CD4-positive, alpha-beta memory T cell (primary cell): Measurements from ENCODE around the gene CTPS1. TPM values are rescaled to one million over a fixed set of nuclear protein-coding genes. Genes with fewer than 3 reads are reported as not detected.

Experiments used
- CTCF ChIA-PET: fragments of 350-600 bp; sonication (Branson Sonifier 250); formaldehyde crosslinking; loops from one replicate; lab custom pipeline; 2021; ENCODE audit warnings: inconsistent platforms; ENCODE audit not compliant: partially characterized antibody; lab: Charles Lee
- POLR2A ChIA-PET: fragments of 350-600 bp; sonication (Branson Sonifier 250); formaldehyde crosslinking; loops from one replicate; lab custom pipeline; 2021; ENCODE audit not compliant: partially characterized antibody; lab: Charles Lee
- DNase-seq, 5 donors: peaks; one replicate each; pipeline versions ENCODE4 v3.0.0 to v3.0.0-alpha.2; 2020 to 2022; ENCODE audit warnings: mixed read lengths in 1 of 5
- H3K27ac ChIP-seq: one replicate; pipeline ENCODE4 v1.7.0; 2013; ENCODE audit warnings: low read depth, low read length
- H3K27me3 ChIP-seq: 2 replicates; pipeline ENCODE4 v1.7.0; 2013; ENCODE audit warnings: mild to moderate bottlenecking, low read length, moderate library complexity; ENCODE audit not compliant: insufficient read depth
- H3K36me3 ChIP-seq: 2 replicates; pipeline ENCODE4 v1.7.0; 2013; ENCODE audit warnings: mild to moderate bottlenecking, low read length, moderate library complexity; ENCODE audit not compliant: insufficient read depth
- H3K4me1 ChIP-seq: 2 replicates; pipeline ENCODE4 v1.7.0; 2013; ENCODE audit warnings: mild to moderate bottlenecking, low read length, moderate library complexity; ENCODE audit not compliant: insufficient read depth
- H3K4me3 ChIP-seq, 2 donors: one replicate each; pipeline ENCODE4 v1.7.0; 2013; ENCODE audit warnings: low read length in 2 of 2, mild to moderate bottlenecking in 1 of 2
- H3K9me3 ChIP-seq, 2 donors: one replicate each; pipeline ENCODE4 v1.7.0; 2013; ENCODE audit warnings: low read length in 2 of 2, control low read depth in 1 of 2; ENCODE audit not compliant: control insufficient read depth in 1 of 2
- H3K27ac Mint-ChIP-seq, 7 donors: one replicate each; pipeline ENCODE4 v1.8.0; 2020 to 2021; ENCODE audit warnings: mixed read lengths in 7 of 7, mild to moderate bottlenecking in 6 of 7, inconsistent platforms in 3 of 7, moderate library complexity in 3 of 7
- H3K27me3 Mint-ChIP-seq, 2 donors: one replicate each; pipeline ENCODE4 v1.8.0; 2020 to 2021; ENCODE audit warnings: mixed read lengths in 2 of 2
- H3K36me3 Mint-ChIP-seq, 2 donors: one replicate each; pipeline ENCODE4 v1.8.0; 2020 to 2021; ENCODE audit warnings: mixed read lengths in 2 of 2, inconsistent platforms in 1 of 2, mild to moderate bottlenecking in 1 of 2
- H3K4me1 Mint-ChIP-seq, 4 donors: one replicate each; pipeline ENCODE4 v1.8.0; 2020 to 2021; ENCODE audit warnings: mixed read lengths in 4 of 4, mild to moderate bottlenecking in 1 of 4
- H3K4me3 Mint-ChIP-seq, 8 donors: one replicate each; pipeline ENCODE4 v1.8.0; 2020 to 2021; ENCODE audit warnings: mixed read lengths in 8 of 8, mild to moderate bottlenecking in 7 of 8, moderate library complexity in 6 of 8, inconsistent platforms in 3 of 8
- H3K9me3 Mint-ChIP-seq, 8 donors: one replicate each; pipeline ENCODE4 v1.8.0; 2020 to 2021; ENCODE audit warnings: mixed read lengths in 8 of 8, mild to moderate bottlenecking in 5 of 8, inconsistent platforms in 3 of 8, moderate library complexity in 1 of 8
- intact Hi-C: fragments of 100-400 bp; cut with micrococcal nuclease; formaldehyde crosslinking; loops from one replicate; pipeline ENCODE4 v1.15.1; 2023
- polyA plus RNA-seq, 2 donors: library from polyadenylated mRNA; unstranded; fragments of 300-500 nt; fragmentation: Illumina TruSeq; gene quantifications; one replicate each; pipeline ENCODE4 v1.2.3, GENCODE V29; 2021
- total RNA-seq, 2 experiments: library from RNA; stranded (reverse); gene quantifications; one replicate each; pipeline ENCODE4 v1.2.3, GENCODE V29; 2021

The CTPS1 gene
- total and polyA plus RNA-seq, 4 experiments from 2014 or later = 11.6 to 19.7 (median 16.4) TPM

DNA sequence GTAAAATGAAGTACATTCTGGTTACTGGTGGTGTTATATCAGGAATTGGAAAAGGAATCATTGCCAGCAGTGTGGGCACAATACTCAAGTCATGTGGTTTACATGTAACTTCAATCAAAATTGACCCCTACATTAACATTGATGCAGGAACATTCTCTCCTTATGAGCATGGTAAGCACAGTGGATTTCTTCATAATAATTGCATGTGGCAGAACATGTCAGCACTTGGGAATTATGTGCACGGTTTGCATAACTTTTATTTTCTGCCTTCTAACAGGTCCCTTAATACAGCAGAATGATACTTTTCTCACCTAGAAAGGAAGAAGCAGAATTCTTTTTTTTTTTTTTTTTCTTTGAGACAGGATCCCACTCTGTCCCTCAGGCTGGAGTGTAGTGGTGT lies 3.8 kb downstream of the CTPS1 start:
- intact Hi-C loops = no loop called here
- peaks cover 25% of the 10 kb centered on the region for H3K4me1 ChIP-seq
- peak overlapping the region in 1 of 7 donors; percentile 25 for H3K27ac Mint-ChIP-seq
- ChIA-PET CTCF (interaction anchor here (1.7 kb wide), 1 partner anchor 20 kb away, joined by 8 read pairs; no protein-coding TSS in a partner anchor), POLR2A (no interaction called here)
- no peak for DNase-seq
- peaks cover 37 to 53% of the 10 kb centered on the region in 2 donors for H3K36me3 Mint-ChIP-seq
- H3K4me3 Mint-ChIP-seq = no peak overlapping the region
- peaks cover 47% of the 10 kb centered on the region for H3K36me3 ChIP-seq
- H3K4me1 Mint-ChIP-seq = peaks cover 22 to 31% (median 24%) of the 10 kb centered on the region in 4 donors
- no peaks in the 10 kb centered on the region for H3K9me3 ChIP-seq
- no peaks in the 10 kb centered on the region for H3K27me3 ChIP-seq
- no peak overlapping the region for H3K4me3 ChIP-seq
- H3K27ac ChIP-seq = no peak overlapping the region
- H3K9me3 Mint-ChIP-seq = no peaks in the 10 kb centered on the region
- H3K27me3 Mint-ChIP-seq = no peaks in the 10 kb centered on the region

DNA sequence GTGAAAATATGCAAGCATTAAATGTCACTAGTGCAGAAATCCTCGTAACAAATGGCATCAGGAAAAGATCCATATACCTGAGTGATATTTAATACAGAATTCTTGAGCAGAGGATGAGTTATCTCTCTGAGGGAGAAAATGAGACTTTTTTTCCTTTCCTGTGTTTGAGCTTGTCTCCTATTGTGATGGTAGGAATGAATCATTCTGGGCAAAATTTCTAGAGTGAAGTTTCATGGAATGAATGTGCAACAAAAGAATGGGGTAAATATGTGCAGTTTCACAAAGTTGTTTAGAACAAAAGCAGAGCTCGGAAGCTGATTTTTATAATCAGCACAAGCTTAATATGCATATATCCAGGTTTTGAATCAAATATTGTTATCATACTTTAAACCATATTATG lies 4.6 kb downstream of the CTPS1 start:
- peaks cover 53% of the 10 kb centered on the region for H3K36me3 ChIP-seq
- CTCF ChIA-PET = no interaction called here
- peaks cover 21% of the 10 kb centered on the region for H3K4me1 ChIP-seq
- Mint-ChIP-seq H3K4me1 (peaks cover 20 to 31% (median 24%) of the 10 kb centered on the region in 4 donors), H3K27me3 (no peaks in the 10 kb centered on the region), H3K9me3 (no peaks in the 10 kb centered on the region), H3K27ac (no peak overlapping the region), H3K36me3 (peaks cover 45 to 61% of the 10 kb centered on the region in 2 donors), H3K4me3 (no peak overlapping the region)
- no peak overlapping the region for H3K27ac ChIP-seq
- H3K9me3 ChIP-seq = no peaks in the 10 kb centered on the region
- H3K27me3 ChIP-seq = no peaks in the 10 kb centered on the region
- intact Hi-C loops = no loop called here
- DNase-seq = no peak
- POLR2A ChIA-PET = no interaction called here
- H3K4me3 ChIP-seq = no peak overlapping the region

DNA sequence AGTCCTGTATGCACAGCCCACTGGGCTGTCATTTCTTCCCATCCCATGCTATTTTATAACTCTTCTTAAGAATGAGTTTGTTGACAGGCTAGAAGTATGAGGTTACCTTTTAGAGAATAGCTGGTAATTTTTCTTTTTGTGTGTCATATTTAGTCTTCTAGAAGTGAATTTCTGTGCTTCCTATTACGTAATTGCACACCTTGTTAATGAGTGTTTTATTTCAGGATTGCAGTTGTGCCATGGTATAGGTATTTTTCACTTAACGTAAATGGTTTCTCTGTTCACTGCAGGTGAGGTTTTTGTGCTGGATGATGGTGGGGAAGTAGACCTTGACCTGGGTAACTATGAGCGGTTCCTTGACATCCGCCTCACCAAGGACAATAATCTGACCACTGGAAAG lies 5.0 kb downstream of the CTPS1 start:
- intact Hi-C loops = no loop called here
- Mint-ChIP-seq H3K4me3 (no peak overlapping the region), H3K36me3 (peaks cover 49 to 66% of the 10 kb centered on the region in 2 donors), H3K27ac (no peak overlapping the region), H3K9me3 (no peaks in the 10 kb centered on the region), H3K4me1 (peaks cover 20 to 31% (median 24%) of the 10 kb centered on the region in 4 donors), H3K27me3 (no peaks in the 10 kb centered on the region)
- ChIA-PET POLR2A (interaction anchor here (1.2 kb wide), 1 partner anchor 14 kb away, joined by 3 read pairs; no protein-coding TSS in a partner anchor), CTCF (interaction anchor here (2.6 kb wide), 1 partner anchor 20 kb away, joined by 9 read pairs; no protein-coding TSS in a partner anchor)
- no peak for DNase-seq
- H3K27ac ChIP-seq = no peak overlapping the region
- H3K9me3 ChIP-seq = no peaks in the 10 kb centered on the region
- no peak overlapping the region for H3K4me3 ChIP-seq
- H3K27me3 ChIP-seq = no peaks in the 10 kb centered on the region
- H3K36me3 ChIP-seq = peaks cover 57% of the 10 kb centered on the region
- H3K4me1 ChIP-seq = peaks cover 19% of the 10 kb centered on the region

DNA sequence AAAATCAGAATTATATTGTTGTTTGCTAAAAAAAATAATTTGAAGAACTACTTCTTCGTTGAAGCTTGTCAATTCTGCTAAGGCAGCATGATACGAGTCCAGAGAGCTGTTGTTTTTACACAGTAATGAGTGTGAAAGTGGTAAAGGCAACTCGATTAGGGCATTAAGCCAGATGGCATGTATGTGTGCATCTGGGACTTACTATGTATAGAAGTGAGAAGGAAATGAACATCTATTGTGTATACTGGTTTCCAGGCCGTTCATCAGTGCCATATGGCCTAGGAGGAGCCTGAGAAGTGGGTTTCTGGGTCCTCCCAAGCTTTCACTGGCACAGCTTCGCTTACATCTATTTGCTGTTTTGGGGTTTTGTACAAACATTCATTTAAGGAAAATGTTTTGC lies 5.7 kb downstream of the CTPS1 start:
- Mint-ChIP-seq H3K4me1 (peaks cover 20 to 31% (median 24%) of the 10 kb centered on the region in 4 donors), H3K27ac (peak overlapping the region in 1 of 7 donors; percentile 30), H3K27me3 (no peaks in the 10 kb centered on the region), H3K4me3 (no peak overlapping the region), H3K36me3 (peaks cover 56 to 72% of the 10 kb centered on the region in 2 donors), H3K9me3 (no peaks in the 10 kb centered on the region)
- no peak overlapping the region for H3K27ac ChIP-seq
- H3K4me3 ChIP-seq = no peak overlapping the region
- H3K27me3 ChIP-seq = no peaks in the 10 kb centered on the region
- intact Hi-C loops = no loop called here
- no peak for DNase-seq
- POLR2A ChIA-PET = interaction anchor here (1.2 kb wide), 1 partner anchor 14 kb away, joined by 3 read pairs; no protein-coding TSS in a partner anchor
- CTCF ChIA-PET = interaction anchor here (2.6 kb wide), 1 partner anchor 19 kb away, joined by 9 read pairs; no protein-coding TSS in a partner anchor
- H3K9me3 ChIP-seq = no peaks in the 10 kb centered on the region
- H3K36me3 ChIP-seq = peaks cover 59% of the 10 kb centered on the region
- peaks cover 19% of the 10 kb centered on the region for H3K4me1 ChIP-seq

DNA sequence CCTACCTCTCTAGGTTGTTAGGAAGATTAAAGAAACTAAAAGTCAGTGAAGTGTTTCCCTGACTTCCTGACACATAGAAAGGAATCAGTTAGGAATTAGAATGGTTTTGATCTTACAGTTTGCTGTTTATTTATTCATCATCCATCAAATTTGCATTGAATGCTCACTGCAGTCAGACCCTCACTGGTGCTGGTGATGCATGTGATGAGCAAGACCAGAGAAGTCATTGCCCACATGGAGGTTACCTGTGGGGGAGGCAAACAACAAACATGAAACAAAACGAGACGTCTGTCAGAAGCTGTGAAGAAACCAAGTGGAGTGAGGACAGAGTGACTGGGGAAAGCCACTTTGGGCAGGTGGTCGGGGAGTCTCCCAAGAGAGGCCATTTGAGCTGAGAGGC lies 6.4 kb downstream of the CTPS1 start:
- Histone ChIP-seq H3K4me1 (peaks cover 14% of the 10 kb centered on the region), H3K27ac (no peak overlapping the region), H3K27me3 (no peaks in the 10 kb centered on the region), H3K36me3 (peaks cover 61% of the 10 kb centered on the region), H3K4me3 (no peak overlapping the region), H3K9me3 (no peaks in the 10 kb centered on the region)
- Mint-ChIP-seq H3K9me3 (no peaks in the 10 kb centered on the region), H3K4me1 (peaks cover 16 to 24% (median 19%) of the 10 kb centered on the region in 4 donors), H3K27ac (peak overlapping the region in 2 of 7 donors; percentile 10 to 43), H3K4me3 (no peak overlapping the region), H3K36me3 (peaks cover 63 to 74% of the 10 kb centered on the region in 2 donors), H3K27me3 (no peaks in the 10 kb centered on the region)
- ChIA-PET CTCF (interaction anchor here (2.6 kb wide), 1 partner anchor 19 kb away, joined by 9 read pairs; no protein-coding TSS in a partner anchor), POLR2A (no interaction called here)
- intact Hi-C loops = no loop called here
- no peak for DNase-seq

DNA sequence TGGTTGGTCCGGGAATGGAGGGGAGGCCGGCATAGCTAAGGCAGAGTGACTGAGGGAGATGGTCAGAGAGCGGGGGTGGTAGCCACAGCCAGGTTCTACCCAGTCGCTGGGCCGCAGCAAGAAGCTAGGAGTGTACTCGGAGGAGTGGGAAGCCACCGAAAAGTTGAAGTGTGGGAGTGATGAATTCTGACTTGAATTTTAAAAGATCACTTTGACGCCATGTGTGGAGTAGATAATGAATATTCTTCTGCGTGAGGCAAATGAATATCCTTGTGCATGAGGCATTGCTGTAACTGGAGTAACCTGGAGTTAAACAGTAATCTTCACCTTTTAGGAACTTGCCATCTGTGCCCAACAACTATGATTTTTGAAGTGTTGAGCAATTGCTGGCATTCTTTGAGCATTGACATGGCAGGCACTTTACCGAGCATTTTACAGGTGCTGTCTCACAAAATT lies 6.9 kb downstream of the CTPS1 start:
- Mint-ChIP-seq H3K36me3 (peaks cover 67 to 78% of the 10 kb centered on the region in 2 donors), H3K27me3 (no peaks in the 10 kb centered on the region), H3K9me3 (no peaks in the 10 kb centered on the region), H3K4me3 (no peak overlapping the region), H3K27ac (peak overlapping the region in 1 of 7 donors; percentile 43), H3K4me1 (peaks cover 11 to 19% (median 14%) of the 10 kb centered on the region in 4 donors)
- Histone ChIP-seq H3K9me3 (no peaks in the 10 kb centered on the region), H3K4me1 (peaks cover 9% of the 10 kb centered on the region), H3K36me3 (peaks cover 65% of the 10 kb centered on the region), H3K27ac (no peak overlapping the region), H3K4me3 (no peak overlapping the region), H3K27me3 (no peaks in the 10 kb centered on the region)
- POLR2A ChIA-PET = no interaction called here
- CTCF ChIA-PET = interaction anchor here (2.6 kb wide), 1 partner anchor 18 kb away, joined by 9 read pairs; no protein-coding TSS in a partner anchor
- intact Hi-C loops = no loop called here
- no peak for DNase-seq

DNA sequence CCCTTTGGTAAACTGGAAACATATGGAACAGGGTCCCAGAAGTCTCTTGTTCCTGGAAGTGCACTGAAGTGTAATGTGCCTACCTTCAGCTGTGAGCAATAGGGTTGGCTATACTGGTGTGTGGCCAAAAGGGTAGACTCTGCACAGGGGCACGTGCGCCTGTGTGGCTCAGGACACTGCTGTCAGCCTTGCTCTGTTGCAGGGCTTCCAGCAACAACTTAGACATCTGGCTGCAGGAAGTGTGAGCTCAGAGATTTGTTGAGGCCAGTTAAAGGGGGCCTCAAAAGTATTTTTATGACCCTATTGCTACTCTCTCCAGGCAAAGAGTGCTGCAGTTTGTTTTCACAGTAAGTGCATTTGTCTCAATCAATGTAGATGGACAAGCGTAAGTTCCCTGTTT lies 7.5 kb downstream of the CTPS1 start:
- peaks cover 71% of the 10 kb centered on the region for H3K36me3 ChIP-seq
- intact Hi-C loops = no loop called here

More for the DNA sequence above, 7.5 kb downstream of the CTPS1 start:
- ChIA-PET CTCF (interaction anchor here (2.6 kb wide), 1 partner anchor 18 kb away, joined by 9 read pairs; no protein-coding TSS in a partner anchor), POLR2A (no interaction called here)
- H3K4me3 ChIP-seq = no peak overlapping the region
- H3K27me3 ChIP-seq = no peaks in the 10 kb centered on the region
- no peaks in the 10 kb centered on the region for H3K9me3 ChIP-seq
- H3K4me3 Mint-ChIP-seq = no peak overlapping the region
- no peaks in the 10 kb centered on the region for H3K27me3 Mint-ChIP-seq
- peaks cover 3% of the 10 kb centered on the region for H3K4me1 ChIP-seq
- no peak overlapping the region for H3K27ac ChIP-seq
- no peak overlapping the region for H3K27ac Mint-ChIP-seq
- H3K9me3 Mint-ChIP-seq = no peaks in the 10 kb centered on the region
- H3K4me1 Mint-ChIP-seq = peaks cover 8 to 14% (median 10%) of the 10 kb centered on the region in 4 donors
- H3K36me3 Mint-ChIP-seq = peaks cover 73 to 84% of the 10 kb centered on the region in 2 donors
- no peak for DNase-seq
